Measurements from ENCODE around the gene RGMB.
A peak's percentile ranks its signal among the peaks of the same experiment; 100 is the strongest.

DNA sequence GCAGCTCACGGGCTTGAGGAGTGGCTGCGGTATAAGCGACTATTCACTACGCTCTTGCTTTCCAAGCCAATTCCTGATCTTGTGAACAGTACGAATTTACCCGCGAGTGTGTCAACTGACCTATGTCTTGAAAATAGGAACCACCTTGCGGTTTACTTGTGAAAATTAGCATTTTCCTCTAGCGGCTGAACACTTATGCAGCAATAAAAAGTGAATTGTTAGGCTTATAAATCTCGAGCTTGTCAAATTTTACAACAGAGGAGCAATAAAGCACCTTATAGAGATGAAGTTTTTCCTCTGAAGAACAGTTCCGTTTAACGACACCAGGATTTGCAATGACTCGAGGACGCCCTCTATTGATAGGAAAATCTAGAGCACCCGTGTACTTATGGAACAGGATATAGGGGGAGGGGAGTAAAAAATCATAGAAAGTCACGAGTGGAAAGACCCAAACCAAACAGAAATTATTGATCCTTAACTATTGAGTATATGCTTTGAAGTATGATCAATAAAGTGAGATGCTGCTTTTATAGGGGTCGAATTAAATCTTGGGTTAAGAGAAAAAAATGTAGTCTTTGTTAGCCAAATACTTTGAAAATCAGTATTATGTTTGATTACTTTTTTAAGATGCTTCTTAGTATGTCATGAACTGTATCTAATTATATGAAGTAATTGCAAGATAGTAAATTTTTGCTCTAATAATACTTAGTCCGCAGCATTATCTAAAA is 1.9 kb upstream of the RGMB start:
- no peak for TF ChIP-seq ZNF645 (tag by site-specific recombination; IDR thresholded peaks at IDR 0.05)
- TF ChIP-seq BCL6B (tag by site-specific recombination; IDR thresholded peaks at IDR 0.05) = no peak
- TF ChIP-seq, protein P1, sequence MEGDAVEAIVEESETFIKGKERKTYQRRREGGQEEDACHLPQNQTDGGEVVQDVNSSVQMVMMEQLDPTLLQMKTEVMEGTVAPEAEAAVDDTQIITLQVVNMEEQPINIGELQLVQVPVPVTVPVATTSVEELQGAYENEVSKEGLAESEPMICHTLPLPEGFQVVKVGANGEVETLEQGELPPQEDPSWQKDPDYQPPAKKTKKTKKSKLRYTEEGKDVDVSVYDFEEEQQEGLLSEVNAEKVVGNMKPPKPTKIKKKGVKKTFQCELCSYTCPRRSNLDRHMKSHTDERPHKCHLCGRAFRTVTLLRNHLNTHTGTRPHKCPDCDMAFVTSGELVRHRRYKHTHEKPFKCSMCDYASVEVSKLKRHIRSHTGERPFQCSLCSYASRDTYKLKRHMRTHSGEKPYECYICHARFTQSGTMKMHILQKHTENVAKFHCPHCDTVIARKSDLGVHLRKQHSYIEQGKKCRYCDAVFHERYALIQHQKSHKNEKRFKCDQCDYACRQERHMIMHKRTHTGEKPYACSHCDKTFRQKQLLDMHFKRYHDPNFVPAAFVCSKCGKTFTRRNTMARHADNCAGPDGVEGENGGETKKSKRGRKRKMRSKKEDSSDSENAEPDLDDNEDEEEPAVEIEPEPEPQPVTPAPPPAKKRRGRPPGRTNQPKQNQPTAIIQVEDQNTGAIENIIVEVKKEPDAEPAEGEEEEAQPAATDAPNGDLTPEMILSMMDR (tag by site-specific recombination; IDR thresholded peaks at IDR 0.05) = peak; percentile 83
- TF ChIP-seq ZNF658 (tag by site-specific recombination; IDR thresholded peaks at IDR 0.05) = no peak
- TF ChIP-seq, protein P2, sequence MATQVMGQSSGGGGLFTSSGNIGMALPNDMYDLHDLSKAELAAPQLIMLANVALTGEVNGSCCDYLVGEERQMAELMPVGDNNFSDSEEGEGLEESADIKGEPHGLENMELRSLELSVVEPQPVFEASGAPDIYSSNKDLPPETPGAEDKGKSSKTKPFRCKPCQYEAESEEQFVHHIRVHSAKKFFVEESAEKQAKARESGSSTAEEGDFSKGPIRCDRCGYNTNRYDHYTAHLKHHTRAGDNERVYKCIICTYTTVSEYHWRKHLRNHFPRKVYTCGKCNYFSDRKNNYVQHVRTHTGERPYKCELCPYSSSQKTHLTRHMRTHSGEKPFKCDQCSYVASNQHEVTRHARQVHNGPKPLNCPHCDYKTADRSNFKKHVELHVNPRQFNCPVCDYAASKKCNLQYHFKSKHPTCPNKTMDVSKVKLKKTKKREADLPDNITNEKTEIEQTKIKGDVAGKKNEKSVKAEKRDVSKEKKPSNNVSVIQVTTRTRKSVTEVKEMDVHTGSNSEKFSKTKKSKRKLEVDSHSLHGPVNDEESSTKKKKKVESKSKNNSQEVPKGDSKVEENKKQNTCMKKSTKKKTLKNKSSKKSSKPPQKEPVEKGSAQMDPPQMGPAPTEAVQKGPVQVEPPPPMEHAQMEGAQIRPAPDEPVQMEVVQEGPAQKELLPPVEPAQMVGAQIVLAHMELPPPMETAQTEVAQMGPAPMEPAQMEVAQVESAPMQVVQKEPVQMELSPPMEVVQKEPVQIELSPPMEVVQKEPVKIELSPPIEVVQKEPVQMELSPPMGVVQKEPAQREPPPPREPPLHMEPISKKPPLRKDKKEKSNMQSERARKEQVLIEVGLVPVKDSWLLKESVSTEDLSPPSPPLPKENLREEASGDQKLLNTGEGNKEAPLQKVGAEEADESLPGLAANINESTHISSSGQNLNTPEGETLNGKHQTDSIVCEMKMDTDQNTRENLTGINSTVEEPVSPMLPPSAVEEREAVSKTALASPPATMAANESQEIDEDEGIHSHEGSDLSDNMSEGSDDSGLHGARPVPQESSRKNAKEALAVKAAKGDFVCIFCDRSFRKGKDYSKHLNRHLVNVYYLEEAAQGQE (tag by site-specific recombination; IDR thresholded peaks at IDR 0.05) = no peak
- TF ChIP-seq YY1 (tag by site-specific recombination; IDR thresholded peaks at IDR 0.05) = no peak
- no peak for TF ChIP-seq ZBTB11 (tag by site-specific recombination; conservative IDR thresholded peaks at IDR 0.05; ENCODE audit: low read depth)
- TF ChIP-seq ZNF202 (tag by site-specific recombination; IDR thresholded peaks at IDR 0.05; ENCODE audit: borderline replicate concordance) = no peak
- TF ChIP-seq TCF7L2 (IDR thresholded peaks at IDR 0.05; ENCODE audit: borderline replicate concordance, low read depth, low read length) = peak; percentile 49; the same call in 1 of the 2 replicates

All from HEK293 (cell line).